Measurements from ENCODE around the gene IRGC. TPM values are rescaled to one million over a fixed set of nuclear protein-coding genes. Genes with fewer than 3 reads are reported as not detected.

The IRGC gene
- total and polyA plus RNA-seq, 2 of the 4 experiments (the other 2 are of a cell fraction): not detected

- dilution Hi-C loops (cut with HindIII; ENCODE audit: low sequenced_read_pairs, unreplicated experiment): no loop called here
- ATAC-seq (ENCODE audit: low read depth) (no peak), DNase-seq (no peak)
- Histone ChIP-seq H3K36me3 (ENCODE audit: control insufficient read depth, insufficient read depth, low read length) (peaks cover 10% of the 10 kb centered on the region), H3K4me2 (ENCODE audit: low read depth, low read length) (peak overlapping the region; percentile 90), H4K91ac (ENCODE audit: insufficient read depth, low read depth, low read length) (0 out of 2 replicates have a peak overlapping the region, but pooled peaks have one; percentile 46), H2BK15ac (ENCODE audit: low read depth, low read length) (peak overlapping the region; percentile 71; the same call in 2 of the 3 replicates), H3K9ac (ENCODE audit: low read depth, low read length) (peak overlapping the region; percentile 73), H3K79me1 (ENCODE audit: low read depth in 1 of 2, low read length in 2 of 2) (peaks cover 19 to 69% of the 10 kb centered on the region in 2 experiments), H3K18ac (ENCODE audit: low read depth, low read length) (peak overlapping the region; percentile 8; the same call in 1 of the 2 replicates), H2BK20ac (ENCODE audit: low read depth, low read length) (no peak overlapping the region), H4K20me1 (ENCODE audit: insufficient read depth, low read length) (peaks cover 25% of the 10 kb centered on the region), H4K5ac (ENCODE audit: low read depth, low read length) (peak overlapping the region; percentile 31; the same call in 1 of the 2 replicates), H2BK120ac (ENCODE audit: low read depth, low read length) (no peak overlapping the region), H4K8ac (ENCODE audit: low read depth in 2 of 2, low read length in 2 of 2) (peak overlapping the region; percentile 79 to 98; a peak in 3 of 4 replicates), H3K4ac (ENCODE audit: low read depth, low read length) (peak overlapping the region; percentile 70), H2AFZ (replicated peaks; ENCODE audit: low read length, poor library complexity) (peak overlapping the region; percentile 99), H3K23ac (ENCODE audit: low read depth, low read length) (peak overlapping the region; percentile 33; the same call in 1 of the 2 replicates), H2AK5ac (ENCODE audit: low read depth, low read length) (peak overlapping the region; percentile 57), H3K14ac (replicated peaks; ENCODE audit: low read depth, low read length) (peak overlapping the region; percentile 81), H3K27me3 (ENCODE audit: control insufficient read depth, insufficient read depth, low read length) (no peaks in the 10 kb centered on the region), H3K4me1 (ENCODE audit: control insufficient read depth, insufficient read depth, low read length) (peaks cover 18% of the 10 kb centered on the region), H2BK5ac (ENCODE audit: low read depth, low read length, poor library complexity, severe bottlenecking) (peak overlapping the region; percentile 46), H3K9me3 (ENCODE audit: control insufficient read depth, insufficient read depth, low read length) (no peaks in the 10 kb centered on the region), H3K4me3 (ENCODE audit: insufficient read depth, low read depth, low read length) (peak overlapping the region; percentile 66), H3K9me1 (ENCODE audit: insufficient read depth, low read length) (peaks cover 19% of the 10 kb centered on the region), H3K56ac (ENCODE audit: extremely low read depth, insufficient read depth, low read length) (peak overlapping the region; percentile 80; the same call in 1 of the 2 replicates), H2AK9ac (replicated peaks; ENCODE audit: low read depth, low read length, poor library complexity) (peak overlapping the region; percentile 86), H3K27ac (ENCODE audit: insufficient read depth, low read length) (peak overlapping the region; percentile 97)
- intact Hi-C loops (cut with micrococcal nuclease): no loop called here
- no TSS peak for BruUV-seq (replicated peaks)
- TF ChIP-seq NFE2L2 (IDR thresholded peaks at IDR 0.05; ENCODE audit: low read depth, low read length) (no peak), BHLHE40 (IDR thresholded peaks at IDR 0.05; ENCODE audit: low read depth, low read length) (no peak), MAZ (IDR thresholded peaks at IDR 0.05; ENCODE audit: borderline replicate concordance, low read depth, low read length) (no peak), POLR2A (IDR thresholded peaks at IDR 0.05; ENCODE audit: low read depth, low read length) (no peak; the same call in 1 of the 2 replicates), MAFK (IDR thresholded peaks at IDR 0.05; ENCODE audit: low read depth, low read length) (no peak), USF2 (IDR thresholded peaks at IDR 0.05; ENCODE audit: low read depth, low read length) (no peak), CEBPB (IDR thresholded peaks at IDR 0.05; ENCODE audit: low read depth, low read length) (no peak), SMC3 (IDR thresholded peaks at IDR 0.05; ENCODE audit: low read depth, low read length) (no peak), RAD21 (IDR thresholded peaks at IDR 0.05; ENCODE audit: low read length) (no peak), MXI1 (IDR thresholded peaks at IDR 0.05; ENCODE audit: borderline replicate concordance, low read depth, low read length) (no peak), CTCF (conservative IDR thresholded peaks at IDR 0.05; ENCODE audit: low read depth, low read length) (no peak)
- in situ Hi-C loops (cut with MboI; ENCODE audit: low sequenced_read_pairs): no loop called here
- WGBS, 2 experiments (ENCODE audit: extremely low coverage in 2 of 2, insufficient read length in 1 of 2): 0% methylated on average over 8 of the region's 11 CpGs; no CpG with 5 or more reads in 1 of the 2 experiments
- ChIA-PET POLR2A (ENCODE audit: unreplicated experiment) (interaction anchor here (1.0 to 1.4 kb wide), 2 partner anchors 11 to 158 kb away, joined by 3 read pairs; partner anchors contain the start of genes IRGQ and ZNF576), CTCF (no interaction called here)
Measured at GRCh38 chr19:43754253-43754502, 38.3 kb downstream of the IRGC start.

All from IMR-90 (cell line).